Calu3 (cell line): ENCODE measurements around the gene B4GALT1. TPM values are rescaled to one million over a fixed set of nuclear protein-coding genes. Genes with fewer than 3 reads are reported as not detected.

ENCODE experiments used
- BruUV-seq: library from RNA; stranded (reverse); fragments of 400-500 nt; replicated peaks from 2 replicates; lab custom pipeline; 2021; lab: Mats Ljungman, UMichigan
- CTCF ChIA-PET: fragments of 300-600 bp; sonication (Branson Sonifier 250); formaldehyde crosslinking; loops from one replicate; lab custom pipeline; 2022; ENCODE audit warnings: antibody characterized with exemption; lab: Charles Lee
- DNase-seq: peaks from one replicate; pipeline ENCODE4 v3.0.0; 2022
- H3K27ac Mint-ChIP-seq: one replicate; pipeline ENCODE4 v1.8.0; 2022; ENCODE audit warnings: mixed read lengths; ENCODE audit not compliant: unreplicated experiment
- H3K27me3 Mint-ChIP-seq: one replicate; pipeline ENCODE4 v1.8.0; 2022; ENCODE audit warnings: mixed read lengths; ENCODE audit not compliant: unreplicated experiment
- H3K36me3 Mint-ChIP-seq: one replicate; pipeline ENCODE4 v1.8.0; 2022; ENCODE audit warnings: mild to moderate bottlenecking, moderate library complexity, mixed read lengths; ENCODE audit not compliant: insufficient read depth, unreplicated experiment
- H3K4me1 Mint-ChIP-seq: one replicate; pipeline ENCODE4 v1.8.0; 2022; ENCODE audit warnings: mild to moderate bottlenecking, low read depth, mixed read lengths; ENCODE audit not compliant: unreplicated experiment
- H3K4me3 Mint-ChIP-seq: one replicate; pipeline ENCODE4 v1.8.0; 2022; ENCODE audit warnings: mild to moderate bottlenecking, low read depth, moderate library complexity, mixed read lengths; ENCODE audit not compliant: unreplicated experiment
- H3K9me3 Mint-ChIP-seq: one replicate; pipeline ENCODE4 v1.8.0; 2022; ENCODE audit warnings: low read depth, mixed read lengths; ENCODE audit not compliant: unreplicated experiment
- intact Hi-C: fragments of 100-400 bp; cut with micrococcal nuclease; formaldehyde crosslinking; loops from one replicate; pipeline ENCODE4 v1.10.0; 2022; ENCODE audit not compliant: unreplicated experiment
- total RNA-seq: library from RNA; stranded (reverse); gene quantifications from 2 replicates; pipeline ENCODE4 v1.2.3, GENCODE V29; 2022
- TF ChIP-seq, protein P1 (sequence below): fragments of 200-600 bp; IDR thresholded peaks from one replicate; pipeline ENCODE4 v1.8.0; 2022; ENCODE audit warnings: antibody characterized with exemption; ENCODE audit not compliant: unreplicated experiment

B4GALT1 gene
- total RNA-seq, 1 experiment from 2014 or later: 71.1 TPM

DNA sequence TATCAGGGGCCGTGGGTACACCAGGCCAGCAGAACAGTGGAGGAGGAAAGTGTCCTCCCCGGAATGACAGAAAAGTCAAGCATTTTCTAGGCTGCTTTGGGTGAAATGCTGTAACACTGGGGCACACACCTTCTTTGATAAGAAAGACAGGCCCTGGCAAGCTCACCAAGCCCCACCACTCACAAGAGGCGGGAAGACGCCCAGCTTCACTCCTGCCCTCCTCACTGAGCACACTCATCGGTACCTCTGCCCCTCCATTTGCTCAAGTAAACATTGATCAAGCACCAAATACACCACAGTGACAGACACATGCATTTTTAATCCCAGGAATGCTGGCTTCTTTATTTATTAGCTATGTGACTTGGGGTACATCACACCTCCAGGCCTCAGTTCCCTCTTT, 43.1 kb downstream of the B4GALT1 start:
- peaks cover 23% of the 10 kb centered on the region for H3K36me3 Mint-ChIP-seq

DNA sequence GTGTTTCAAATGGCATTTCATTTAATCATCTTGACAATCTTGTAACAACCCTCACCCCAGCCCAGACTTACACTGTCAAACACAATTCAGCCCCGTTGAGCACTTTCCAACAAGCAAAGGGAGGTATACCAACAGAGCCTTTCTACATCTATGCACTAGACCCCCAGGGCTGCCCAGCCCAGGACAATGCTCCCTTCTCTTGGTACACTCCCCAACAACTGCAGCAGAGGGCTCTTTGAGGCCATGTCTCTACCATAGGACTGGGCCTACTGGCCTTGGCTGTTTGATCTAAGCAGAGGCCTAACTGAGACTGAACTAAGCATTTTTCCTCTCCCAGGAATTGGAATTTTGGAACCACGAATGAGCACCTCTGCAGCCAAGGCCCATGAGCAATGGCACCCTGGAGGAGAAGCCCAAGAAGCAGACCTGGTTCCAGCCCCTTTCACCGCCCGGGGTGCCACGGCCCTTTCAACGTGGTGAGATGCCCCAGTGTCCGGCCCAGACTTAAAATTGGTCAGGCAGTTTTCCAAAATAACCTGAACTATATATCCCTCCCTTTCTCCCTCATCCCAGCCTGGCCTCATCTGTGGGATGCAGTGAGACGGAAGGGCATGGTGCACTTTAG, 43.6 kb downstream of the B4GALT1 start:
- H3K36me3 Mint-ChIP-seq: peaks cover 23% of the 10 kb centered on the region
- H3K4me3 Mint-ChIP-seq: no peak overlapping the region

More for the DNA sequence above, 43.1 kb downstream of the B4GALT1 start:
- intact Hi-C loops: no loop called here
- Mint-ChIP-seq H3K4me3 (no peak overlapping the region), H3K27ac (no peak overlapping the region), H3K27me3 (no peaks in the 10 kb centered on the region), H3K4me1 (peaks cover 21% of the 10 kb centered on the region), H3K9me3 (no peaks in the 10 kb centered on the region)
- TF ChIP-seq, protein P1, sequence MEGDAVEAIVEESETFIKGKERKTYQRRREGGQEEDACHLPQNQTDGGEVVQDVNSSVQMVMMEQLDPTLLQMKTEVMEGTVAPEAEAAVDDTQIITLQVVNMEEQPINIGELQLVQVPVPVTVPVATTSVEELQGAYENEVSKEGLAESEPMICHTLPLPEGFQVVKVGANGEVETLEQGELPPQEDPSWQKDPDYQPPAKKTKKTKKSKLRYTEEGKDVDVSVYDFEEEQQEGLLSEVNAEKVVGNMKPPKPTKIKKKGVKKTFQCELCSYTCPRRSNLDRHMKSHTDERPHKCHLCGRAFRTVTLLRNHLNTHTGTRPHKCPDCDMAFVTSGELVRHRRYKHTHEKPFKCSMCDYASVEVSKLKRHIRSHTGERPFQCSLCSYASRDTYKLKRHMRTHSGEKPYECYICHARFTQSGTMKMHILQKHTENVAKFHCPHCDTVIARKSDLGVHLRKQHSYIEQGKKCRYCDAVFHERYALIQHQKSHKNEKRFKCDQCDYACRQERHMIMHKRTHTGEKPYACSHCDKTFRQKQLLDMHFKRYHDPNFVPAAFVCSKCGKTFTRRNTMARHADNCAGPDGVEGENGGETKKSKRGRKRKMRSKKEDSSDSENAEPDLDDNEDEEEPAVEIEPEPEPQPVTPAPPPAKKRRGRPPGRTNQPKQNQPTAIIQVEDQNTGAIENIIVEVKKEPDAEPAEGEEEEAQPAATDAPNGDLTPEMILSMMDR: no peak
- CTCF ChIA-PET: no interaction called here
- no TSS peak for BruUV-seq
- no peak for DNase-seq

DNA sequence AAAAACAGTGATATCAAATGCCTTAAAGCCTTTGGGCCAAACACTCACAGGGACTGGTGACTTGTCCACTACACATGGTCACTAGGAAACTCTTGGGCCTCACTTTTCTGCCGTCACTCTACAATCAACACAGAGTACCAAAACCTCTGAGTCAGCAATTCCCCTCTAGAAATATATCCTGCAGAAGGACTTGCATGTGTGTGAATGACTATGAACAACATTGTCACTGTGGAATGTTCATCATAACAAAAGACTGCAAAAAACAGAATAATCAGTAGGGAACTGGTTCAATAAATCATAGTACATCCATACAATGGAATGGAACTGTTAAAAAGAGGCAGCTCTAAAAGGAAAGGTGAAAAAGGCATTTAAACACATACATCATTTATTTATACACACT, 46.5 kb downstream of the B4GALT1 start:
- Mint-ChIP-seq H3K27me3 (no peaks in the 10 kb centered on the region), H3K36me3 (peaks cover 11% of the 10 kb centered on the region), H3K27ac (no peak overlapping the region), H3K4me1 (no peaks in the 10 kb centered on the region), H3K4me3 (no peak overlapping the region), H3K9me3 (no peaks in the 10 kb centered on the region)
- DNase-seq: no peak
- CTCF ChIA-PET: no interaction called here
- BruUV-seq: no TSS peak
- TF ChIP-seq, protein P1: no peak
- intact Hi-C loops: no loop called here

More for the DNA sequence above, 43.6 kb downstream of the B4GALT1 start:
- TF ChIP-seq, protein P1: no peak
- H3K27me3 Mint-ChIP-seq: no peaks in the 10 kb centered on the region
- intact Hi-C loops: no loop called here
- no peak for DNase-seq
- no TSS peak for BruUV-seq
- peaks cover 18% of the 10 kb centered on the region for H3K4me1 Mint-ChIP-seq
- no peaks in the 10 kb centered on the region for H3K9me3 Mint-ChIP-seq
- CTCF ChIA-PET: no interaction called here
- H3K27ac Mint-ChIP-seq: no peak overlapping the region

DNA sequence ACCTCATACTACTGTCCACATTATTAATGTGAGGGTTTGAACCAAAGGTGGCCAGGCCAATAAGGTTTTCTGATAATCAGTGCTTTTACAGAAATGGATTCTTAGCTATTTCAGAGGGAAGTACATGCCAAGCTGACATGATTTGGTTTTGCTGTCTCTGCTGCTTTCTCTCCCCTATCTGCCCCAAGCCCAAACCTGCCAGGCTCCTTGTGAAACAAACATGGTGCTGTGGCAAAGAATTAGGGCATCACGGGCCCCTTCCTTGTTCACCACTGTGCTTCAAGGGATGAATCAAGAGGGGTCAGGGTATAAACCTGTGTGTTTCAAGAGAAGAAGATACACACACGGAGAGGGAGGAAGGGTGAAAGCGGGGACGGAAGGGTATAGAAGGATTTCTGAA, 49.3 kb downstream of the B4GALT1 start:
- H3K36me3 Mint-ChIP-seq: peaks cover 6% of the 10 kb centered on the region
- intact Hi-C loops: no loop called here
- no peak overlapping the region for H3K4me3 Mint-ChIP-seq
- BruUV-seq: no TSS peak
- H3K9me3 Mint-ChIP-seq: no peaks in the 10 kb centered on the region
- DNase-seq: no peak
- CTCF ChIA-PET: interaction anchor here (0.7 kb wide), 1 partner anchor 317 kb away, joined by 4 read pairs; no protein-coding TSS in a partner anchor
- TF ChIP-seq, protein P1: no peak
- H3K4me1 Mint-ChIP-seq: no peaks in the 10 kb centered on the region
- no peaks in the 10 kb centered on the region for H3K27me3 Mint-ChIP-seq
- H3K27ac Mint-ChIP-seq: no peak overlapping the region
